Fibroblast of villous mesenchyme (primary cell): ENCODE data around the gene NUDT3. TPM values are rescaled to one million over a fixed set of nuclear protein-coding genes. Genes with fewer than 3 reads are reported as not detected.

Source experiments
- DNase-seq: peaks from one replicate; pipeline ENCODE4 v3.0.0-alpha.2; 2010; ENCODE audit warnings: low read depth
- H3K4me3 ChIP-seq: 2 replicates; pipeline ENCODE4 v1.5.1; 2011; ENCODE audit warnings: low read depth, mild to moderate bottlenecking, low read length
- CTCF ChIP-seq: IDR thresholded peaks from 2 replicates; pipeline ENCODE4 v1.5.1; 2012; ENCODE audit warnings: low read depth, mild to moderate bottlenecking, low read length; ENCODE audit not compliant: insufficient read depth
- total RNA-seq: library from RNA; depleted of rRNA; stranded (reverse); fragments of >200 nt; gene quantifications from 2 replicates; pipeline ENCODE4 v1.2.3, GENCODE V29; 2012

Gene NUDT3
- total RNA-seq, 1 donor: 31.1 TPM

GRCh38 chr6:34350137-34350933, 42.1 kb downstream of the NUDT3 start:
- no peak overlapping the region for H3K4me3 ChIP-seq
- no peak for TF ChIP-seq CTCF
- DNase-seq: peak; percentile 51

- TF ChIP-seq CTCF: no peak
- DNase-seq: no peak
These were observed 43.3 kb downstream of the NUDT3 start for GRCh38 chr6:34349211-34349610.

DNA sequence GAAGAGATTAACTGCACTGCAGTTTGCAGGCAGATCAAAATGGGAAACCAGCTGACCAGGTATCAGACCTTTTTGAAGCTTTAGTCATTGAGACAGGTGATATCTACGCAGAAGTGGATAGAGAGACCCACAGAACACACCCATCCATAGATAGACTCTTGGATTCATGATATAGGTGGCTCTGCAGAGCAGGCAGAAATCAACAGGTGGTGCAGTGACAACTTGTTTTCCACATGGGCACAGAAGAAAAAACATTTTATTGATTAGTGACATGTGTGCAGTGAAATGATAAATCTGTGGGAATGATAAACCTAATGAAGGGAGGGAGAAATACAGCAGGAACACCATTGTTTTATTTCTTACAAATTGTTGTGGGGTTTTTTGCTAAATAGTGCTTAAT, 45.2 kb downstream of the NUDT3 start:
- no peak for TF ChIP-seq CTCF
- H3K4me3 ChIP-seq: no peak overlapping the region

More at GRCh38 chr6:34349211-34349610, 43.3 kb downstream of the NUDT3 start:
- H3K4me3 ChIP-seq: no peak overlapping the region

DNA sequence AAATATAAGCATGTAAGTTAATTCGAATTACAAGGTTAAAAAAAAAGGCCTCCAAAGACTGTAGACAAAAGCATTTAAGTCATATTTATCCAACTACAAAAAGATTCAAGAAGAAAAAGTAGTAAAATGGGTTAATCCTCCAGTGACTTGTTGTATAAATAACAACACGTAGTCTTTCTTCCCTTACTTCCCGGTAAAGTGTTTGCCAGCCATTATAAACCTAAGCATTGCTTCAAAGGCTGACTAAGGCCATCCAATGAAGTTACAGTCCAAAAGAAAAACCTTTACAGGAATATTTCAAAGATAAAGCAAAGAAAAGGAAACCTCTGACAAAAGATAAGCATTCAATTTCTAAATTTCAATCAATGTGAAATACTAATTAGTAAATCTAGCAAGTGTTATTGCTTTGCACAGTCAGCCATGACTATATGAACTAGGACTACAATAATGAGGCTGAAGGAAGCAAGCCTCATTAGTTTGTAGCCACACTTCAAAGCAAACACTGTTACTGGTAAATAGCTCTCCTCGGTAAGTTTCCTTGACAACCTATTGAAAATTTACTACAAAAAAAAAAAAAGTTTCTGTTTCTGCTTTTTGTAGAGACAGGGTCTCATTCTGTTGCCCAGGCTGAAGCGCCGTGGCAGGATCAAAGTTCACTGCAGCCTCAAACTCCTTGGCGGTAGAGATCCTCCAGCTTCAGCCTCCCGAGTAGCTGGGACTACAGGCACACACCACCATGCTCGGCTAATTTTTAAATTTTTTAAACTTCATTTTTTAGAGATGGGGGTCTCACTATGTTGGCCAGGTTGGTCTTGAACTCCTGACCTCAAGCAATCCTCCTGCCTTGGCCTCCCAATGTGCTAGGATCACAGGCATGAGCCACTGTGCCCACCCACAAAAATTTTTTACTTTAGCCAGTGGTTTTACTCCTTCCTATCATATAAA, 46.0 kb downstream of the NUDT3 start:
- no peak overlapping the region for H3K4me3 ChIP-seq
- TF ChIP-seq CTCF: no peak
- no peak for DNase-seq

More for the DNA sequence above, 45.2 kb downstream of the NUDT3 start:
- no peak for DNase-seq

GRCh38 chr6:34343806-34344205, 48.7 kb downstream of the NUDT3 start:
- no peak for TF ChIP-seq CTCF

DNA sequence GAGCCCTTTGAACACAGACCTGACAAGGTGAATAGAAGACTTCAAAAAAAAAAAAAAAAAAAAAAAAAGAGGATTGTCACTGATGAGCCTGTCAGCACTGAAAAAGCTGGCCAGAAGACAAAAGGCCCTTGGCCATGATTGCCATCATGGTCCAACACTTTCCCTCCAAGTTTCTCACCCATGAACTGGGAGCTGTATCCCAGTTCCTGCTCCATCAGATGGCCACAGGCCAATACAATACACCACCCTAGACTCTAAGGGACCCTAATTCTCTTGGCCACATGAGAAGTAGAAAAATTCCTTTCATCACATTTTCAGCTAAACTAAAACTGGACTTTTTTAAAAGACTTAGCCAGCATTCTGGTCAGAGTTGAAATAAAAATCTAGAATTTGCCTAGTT, 50.2 kb downstream of the NUDT3 start:
- TF ChIP-seq CTCF: no peak
- H3K4me3 ChIP-seq: no peak overlapping the region
- no peak for DNase-seq

More at GRCh38 chr6:34343806-34344205, 48.7 kb downstream of the NUDT3 start:
- H3K4me3 ChIP-seq: no peak overlapping the region
- no peak for DNase-seq
